Nephron progenitor cell (in vitro differentiated cells): ENCODE data around the gene MCF2L.

Experiments used
- DNase-seq: peaks from one replicate; pipeline ENCODE4 v3.0.0; 2021
- H3K27ac Mint-ChIP-seq: 2 replicates; pipeline ENCODE4 v1.8.0; 2021; ENCODE audit warnings: mild to moderate bottlenecking, moderate library complexity, mixed read lengths
- H3K27me3 Mint-ChIP-seq: 2 replicates; pipeline ENCODE4 v1.8.0; 2021; ENCODE audit warnings: mild to moderate bottlenecking, low read depth, mixed read lengths; ENCODE audit not compliant: poor library complexity
- H3K36me3 Mint-ChIP-seq: 2 replicates; pipeline ENCODE4 v1.8.0; 2021; ENCODE audit warnings: low read depth, mixed read lengths
- H3K4me1 Mint-ChIP-seq: 2 replicates; pipeline ENCODE4 v1.8.0; 2021; ENCODE audit warnings: mixed read lengths
- H3K4me3 Mint-ChIP-seq: 2 replicates; pipeline ENCODE4 v1.8.0; 2021; ENCODE audit warnings: mild to moderate bottlenecking, moderate library complexity, mixed read lengths
- H3K9me3 Mint-ChIP-seq: 2 replicates; pipeline ENCODE4 v1.8.0; 2021; ENCODE audit warnings: mild to moderate bottlenecking, moderate library complexity, mixed read lengths
- TF ChIP-seq, protein P1 (sequence below): fragments of 200-600 bp; sonication (generic); IDR thresholded peaks from 2 replicates; pipeline ENCODE4 v1.5.0; 2021; ENCODE audit warnings: antibody characterized with exemption

Gene MCF2L

DNA sequence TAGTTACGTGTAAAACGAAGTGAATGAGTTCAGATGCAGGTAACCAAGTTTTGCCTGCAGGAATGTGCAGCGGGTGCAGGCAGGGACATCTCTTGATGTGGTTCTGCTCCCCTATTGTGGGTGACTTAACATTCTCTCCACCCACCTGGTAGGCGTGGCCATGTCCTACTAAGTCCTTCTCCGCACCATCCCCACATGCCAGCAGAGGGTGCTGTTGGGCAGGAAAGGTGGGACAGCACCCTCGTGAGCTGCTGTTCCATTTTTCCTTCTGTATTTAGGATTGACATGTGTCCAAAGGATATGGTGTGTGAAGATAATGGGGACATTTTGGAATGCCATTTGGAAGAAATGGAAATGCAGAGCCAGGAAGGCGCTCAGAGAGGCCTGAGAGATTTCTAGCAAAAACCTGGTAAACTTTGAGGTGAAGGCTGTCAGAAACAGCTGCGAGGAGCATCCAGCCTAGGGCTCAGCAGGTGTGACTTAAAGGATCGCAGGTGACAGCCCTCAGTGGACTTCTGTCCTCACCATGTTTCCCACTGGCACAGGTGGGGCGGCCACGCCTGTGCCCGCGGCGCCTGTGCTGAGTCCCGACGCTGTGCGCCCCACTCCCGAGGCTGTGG, 26.2 kb upstream of the MCF2L start:
- Mint-ChIP-seq H3K27ac (no peak overlapping the region), H3K4me3 (peak overlapping the region; percentile 87), H3K4me1 (peaks cover 14% of the 10 kb centered on the region), H3K9me3 (peaks cover 6% of the 10 kb centered on the region), H3K36me3 (no peaks in the 10 kb centered on the region), H3K27me3 (peaks cover 15% of the 10 kb centered on the region)
- TF ChIP-seq, protein P1, sequence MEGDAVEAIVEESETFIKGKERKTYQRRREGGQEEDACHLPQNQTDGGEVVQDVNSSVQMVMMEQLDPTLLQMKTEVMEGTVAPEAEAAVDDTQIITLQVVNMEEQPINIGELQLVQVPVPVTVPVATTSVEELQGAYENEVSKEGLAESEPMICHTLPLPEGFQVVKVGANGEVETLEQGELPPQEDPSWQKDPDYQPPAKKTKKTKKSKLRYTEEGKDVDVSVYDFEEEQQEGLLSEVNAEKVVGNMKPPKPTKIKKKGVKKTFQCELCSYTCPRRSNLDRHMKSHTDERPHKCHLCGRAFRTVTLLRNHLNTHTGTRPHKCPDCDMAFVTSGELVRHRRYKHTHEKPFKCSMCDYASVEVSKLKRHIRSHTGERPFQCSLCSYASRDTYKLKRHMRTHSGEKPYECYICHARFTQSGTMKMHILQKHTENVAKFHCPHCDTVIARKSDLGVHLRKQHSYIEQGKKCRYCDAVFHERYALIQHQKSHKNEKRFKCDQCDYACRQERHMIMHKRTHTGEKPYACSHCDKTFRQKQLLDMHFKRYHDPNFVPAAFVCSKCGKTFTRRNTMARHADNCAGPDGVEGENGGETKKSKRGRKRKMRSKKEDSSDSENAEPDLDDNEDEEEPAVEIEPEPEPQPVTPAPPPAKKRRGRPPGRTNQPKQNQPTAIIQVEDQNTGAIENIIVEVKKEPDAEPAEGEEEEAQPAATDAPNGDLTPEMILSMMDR, result peak; percentile 97
- peak; percentile 99 for DNase-seq

- peak overlapping the region; percentile 84 for H3K4me3 Mint-ChIP-seq
- H3K4me1 Mint-ChIP-seq, result peaks cover 14% of the 10 kb centered on the region
- H3K27me3 Mint-ChIP-seq, result peaks cover 21% of the 10 kb centered on the region
- DNase-seq, result peak; percentile 80
- no peaks in the 10 kb centered on the region for H3K36me3 Mint-ChIP-seq
- no peak overlapping the region for H3K27ac Mint-ChIP-seq
- H3K9me3 Mint-ChIP-seq, result peaks cover 6% of the 10 kb centered on the region
- TF ChIP-seq, protein P1, result no peak
These were observed 25.5 kb upstream of the MCF2L start for GRCh38 chr13:112943309-112944125.

GRCh38 chr13:112947796-112948195, 21.2 kb upstream of the MCF2L start:
- Mint-ChIP-seq H3K36me3 (no peaks in the 10 kb centered on the region), H3K4me3 (no peak overlapping the region), H3K27me3 (peaks cover 31% of the 10 kb centered on the region), H3K4me1 (peaks cover 23% of the 10 kb centered on the region), H3K27ac (no peak overlapping the region), H3K9me3 (no peaks in the 10 kb centered on the region)
- no peak for DNase-seq
- TF ChIP-seq, protein P1, result no peak

DNA sequence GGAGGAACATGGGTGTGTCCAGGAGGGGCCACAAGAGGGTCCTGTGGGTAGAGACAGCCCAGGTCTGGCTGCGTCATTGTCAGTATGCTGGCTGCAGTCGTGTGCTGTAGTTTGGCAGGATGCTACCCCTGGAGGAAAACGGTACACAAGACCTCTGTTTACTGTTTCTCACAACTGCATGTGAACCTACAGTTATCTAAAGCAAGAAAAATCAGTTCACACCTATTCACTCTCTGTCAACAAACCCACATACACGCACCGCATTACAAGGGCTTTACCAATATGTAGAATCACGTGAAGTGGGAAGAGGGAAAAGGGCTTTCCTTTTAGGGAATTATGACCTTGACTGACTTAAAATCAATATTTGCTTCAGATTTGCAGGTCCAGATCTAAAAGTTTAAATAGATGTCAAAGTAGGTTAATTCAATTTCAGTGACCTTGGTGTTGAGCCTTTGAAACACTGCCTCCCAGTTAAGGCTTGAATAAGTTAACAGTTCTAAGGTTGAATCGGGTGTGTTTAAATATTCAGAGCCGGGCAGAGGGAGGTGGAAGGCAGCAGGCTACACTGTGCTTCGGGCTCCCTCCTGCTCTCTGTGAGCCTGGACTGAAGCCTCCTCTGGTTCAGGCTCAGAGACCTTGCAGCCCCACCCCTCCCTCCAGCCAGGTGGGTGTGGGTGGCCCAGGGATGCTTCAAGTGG, 17.2 kb upstream of the MCF2L start:
- no peak overlapping the region for H3K27ac Mint-ChIP-seq
- H3K9me3 Mint-ChIP-seq, result no peaks in the 10 kb centered on the region
- no peak overlapping the region for H3K4me3 Mint-ChIP-seq
- no peaks in the 10 kb centered on the region for H3K36me3 Mint-ChIP-seq
- H3K4me1 Mint-ChIP-seq, result peaks cover 41% of the 10 kb centered on the region
- H3K27me3 Mint-ChIP-seq, result peaks cover 29% of the 10 kb centered on the region
- TF ChIP-seq, protein P1, result no peak
- no peak for DNase-seq

- Mint-ChIP-seq H3K9me3 (no peaks in the 10 kb centered on the region), H3K27ac (no peak overlapping the region), H3K4me3 (no peak overlapping the region), H3K27me3 (peaks cover 26% of the 10 kb centered on the region), H3K4me1 (peaks cover 50% of the 10 kb centered on the region), H3K36me3 (no peaks in the 10 kb centered on the region)
- TF ChIP-seq, protein P1, result no peak
- DNase-seq, result no peak
These were observed 16.1 kb upstream of the MCF2L start for GRCh38 chr13:112952759-112953551.
